HepG2 (cell line): ENCODE results near the gene ABRACL. TPM values are rescaled to one million over a fixed set of nuclear protein-coding genes. Genes with fewer than 3 reads are reported as not detected.

Experiments used
- ATF1 ChIP-seq: IDR thresholded peaks from 2 replicates; pipeline ENCODE4 v1.6.1; 2016; ENCODE audit warnings: mild to moderate bottlenecking, control low read depth
- CTCF ChIP-seq: sonication (generic); formaldehyde crosslinking; IDR thresholded peaks from 2 replicates; pipeline ENCODE4 v1.5.0; 2020; ENCODE audit warnings: mild to moderate bottlenecking, missing genetic modification reagents, moderate library complexity
- KDM4B ChIP-seq: sonication (generic); formaldehyde crosslinking; IDR thresholded peaks from 2 replicates; pipeline ENCODE4 v1.4.0; 2020; ENCODE audit warnings: missing genetic modification reagents
- NFIC ChIP-seq: IDR thresholded peaks from 2 replicates; pipeline ENCODE4 v1.6.1; 2012; ENCODE audit warnings: mild to moderate bottlenecking, low read length, inconsistent platforms
- PCBP2 ChIP-seq: fragments of 200-400 bp; formaldehyde crosslinking; optimal IDR thresholded peaks from 2 replicates; pipeline ENCODE3; 2018; ENCODE audit warnings: low read length, low read depth; ENCODE audit not compliant: poor library complexity, severe bottlenecking
- PRPF4 ChIP-seq: fragments of 200-400 bp; formaldehyde crosslinking; IDR thresholded peaks from 2 replicates; pipeline ENCODE4 v1.6.1; 2016; ENCODE audit warnings: low read length, low read depth; ENCODE audit not compliant: poor library complexity, severe bottlenecking
- SATB2 ChIP-seq: sonication (generic); formaldehyde crosslinking; IDR thresholded peaks from 2 replicates; pipeline ENCODE4 v1.5.0; 2020; ENCODE audit warnings: missing genetic modification reagents
- TAF15 ChIP-seq: fragments of 200-400 bp; formaldehyde crosslinking; IDR thresholded peaks from one replicate; pipeline ENCODE4 v1.6.1; 2018; ENCODE audit warnings: mild to moderate bottlenecking, low read depth, low read length; ENCODE audit not compliant: poor library complexity, severe bottlenecking
- TGIF2 ChIP-seq: IDR thresholded peaks from 2 replicates; pipeline ENCODE4 v1.6.1; 2016; ENCODE audit warnings: control low read depth, missing compliant biosample characterization
- ZC3H13 ChIP-seq: sonication (generic); formaldehyde crosslinking; IDR thresholded peaks from 2 replicates; pipeline ENCODE4 v1.8.1; 2023; ENCODE audit warnings: mild to moderate bottlenecking, missing genetic modification reagents, moderate library complexity
- ZNF281 ChIP-seq: sonication (generic); formaldehyde crosslinking; IDR thresholded peaks from 2 replicates; pipeline ENCODE4 v1.4.0; 2020; ENCODE audit warnings: missing genetic modification reagents, borderline replicate concordance
- ZNF501 ChIP-seq: sonication (generic); formaldehyde crosslinking; IDR thresholded peaks from 2 replicates; pipeline ENCODE4 v1.5.1; 2020; ENCODE audit warnings: mild to moderate bottlenecking, moderate library complexity, missing genetic modification reagents
- ZNF547 ChIP-seq: sonication (generic); formaldehyde crosslinking; IDR thresholded peaks from 2 replicates; pipeline ENCODE4 v1.5.1; 2020; ENCODE audit warnings: mild to moderate bottlenecking, missing genetic modification reagents
- ZNF556 ChIP-seq: sonication (generic); formaldehyde crosslinking; IDR thresholded peaks from 2 replicates; pipeline ENCODE4 v1.4.0; 2020; ENCODE audit warnings: mild to moderate bottlenecking, missing genetic modification reagents, borderline replicate concordance
- ZNF737 ChIP-seq: sonication (generic); formaldehyde crosslinking; IDR thresholded peaks from 2 replicates; pipeline ENCODE4 v1.5.0; 2020; ENCODE audit warnings: missing genetic modification reagents, mild to moderate bottlenecking, borderline replicate concordance
- ZSCAN31 ChIP-seq: sonication (generic); formaldehyde crosslinking; IDR thresholded peaks from 2 replicates; pipeline ENCODE4 v1.5.0; 2020; ENCODE audit warnings: low read depth, mild to moderate bottlenecking, missing genetic modification reagents
- polyA plus RNA-seq, 8 experiments: library from polyadenylated mRNA; depleted of rRNA in 3 of 8; stranded (reverse) in 7 of 8; unstranded in 1 of 8; fragments of >200 nt; fragmentation: Illumina TruSeq in 4 of 8; extraction: Trizol in 4 of 8; gene quantifications; 2 replicates each; pipeline versions ENCODE4 v1.2.1 to v1.2.3, GENCODE V29; 2011 to 2016; ENCODE audit warnings: low read depth in 4 of 8, missing spikeins in 1 of 8, mixed read lengths in 1 of 8; ENCODE audit not compliant: insufficient read depth in 1 of 8
- total RNA-seq, 5 experiments: library from RNA; depleted of rRNA; stranded (reverse); fragments of >200 nt; fragmentation: Illumina TruSeq; extraction: Trizol; gene quantifications; 2 replicates each; pipeline ENCODE4 v1.2.3, GENCODE V29; 2016; ENCODE audit warnings: low read depth in 1 of 5
- TF ChIP-seq, protein P1 (sequence below): sonication (generic); formaldehyde crosslinking; IDR thresholded peaks from 2 replicates; pipeline ENCODE4 v1.4.0; 2020; ENCODE audit warnings: mild to moderate bottlenecking, missing genetic modification reagents
- TF ChIP-seq, protein P2 (sequence below): IDR thresholded peaks from 2 replicates; pipeline ENCODE4 v1.6.1; 2016; ENCODE audit warnings: mild to moderate bottlenecking, missing biosample characterization, missing genetic modification reagents

The ABRACL gene
- total and polyA plus RNA-seq, 2 of the 13 experiments (the other 11 are each of a cell fraction or from before 2014, with no cell fraction given) = 1.4 to 5.4 TPM

DNA sequence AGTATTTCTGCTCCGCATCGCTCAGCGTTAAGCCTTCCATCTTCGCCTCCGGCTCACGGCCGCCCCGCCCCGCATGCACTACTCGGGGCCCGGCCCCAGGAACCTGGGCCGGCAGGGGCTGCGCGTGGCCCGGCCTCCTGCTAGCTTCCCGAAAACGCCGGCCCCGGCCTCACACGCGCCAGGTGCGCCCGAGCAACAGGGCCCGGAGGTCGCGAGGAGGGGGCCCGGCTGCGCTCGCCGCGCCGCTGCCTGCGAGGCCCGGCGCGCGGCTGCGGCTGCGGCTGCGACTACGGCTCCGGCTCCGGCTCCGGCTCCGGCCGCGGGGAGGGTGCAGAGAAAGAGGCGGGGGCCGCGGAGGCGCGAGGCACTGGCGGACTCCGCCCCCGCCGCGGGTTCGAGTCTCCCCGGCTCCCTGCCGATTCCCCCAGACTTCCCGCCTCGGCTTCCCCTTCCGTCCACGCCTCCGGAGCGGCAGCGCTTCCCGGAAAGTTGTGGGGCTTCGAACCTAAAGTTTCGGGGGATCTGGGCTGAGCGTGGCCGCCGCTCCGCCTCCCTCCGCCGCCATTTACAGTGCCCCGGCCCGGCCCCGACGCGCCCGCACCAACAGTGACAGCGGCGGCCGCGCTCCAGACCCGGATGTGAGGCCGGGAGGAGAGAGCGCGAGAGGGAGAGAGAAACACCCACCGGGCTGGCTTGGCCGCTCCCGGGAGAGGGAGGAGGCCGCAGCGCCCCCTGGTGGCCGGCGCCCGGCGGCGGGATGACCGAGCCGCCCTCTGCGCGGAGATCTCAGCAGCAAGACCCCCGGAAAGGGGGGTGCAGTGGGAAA, 40.7 kb upstream of the ABRACL start, which contains the start of gene REPS1 (continued):
- peak; percentile 97 for TF ChIP-seq CTCF (CRISPR knock-in tag)
- no peak for TF ChIP-seq PCBP2
- no peak for TF ChIP-seq SATB2 (CRISPR knock-in tag)
- peak; percentile 59; the same call in 1 of the 2 replicates for TF ChIP-seq ZNF281 (CRISPR knock-in tag)
- no peak for TF ChIP-seq TGIF2
- peak; percentile 82; the same call in 1 of the 2 replicates for TF ChIP-seq ZNF547
- TF ChIP-seq, protein P1, sequence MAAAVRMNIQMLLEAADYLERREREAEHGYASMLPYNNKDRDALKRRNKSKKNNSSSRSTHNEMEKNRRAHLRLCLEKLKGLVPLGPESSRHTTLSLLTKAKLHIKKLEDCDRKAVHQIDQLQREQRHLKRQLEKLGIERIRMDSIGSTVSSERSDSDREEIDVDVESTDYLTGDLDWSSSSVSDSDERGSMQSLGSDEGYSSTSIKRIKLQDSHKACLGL (CRISPR knock-in tag) = no peak; the same call in 1 of the 2 replicates
- peak; percentile 92 for TF ChIP-seq ZNF501 (CRISPR knock-in tag)
- TF ChIP-seq ZSCAN31 (CRISPR knock-in tag) = peak; percentile 52; the same call in 1 of the 2 replicates
- TF ChIP-seq ZC3H13 (CRISPR knock-in tag) = 0 out of 2 replicates have a peak, but pooled peaks have one; percentile 66
- TF ChIP-seq ZNF556 (CRISPR knock-in tag) = peak; percentile 81; the same call in 1 of the 2 replicates
- no peak for TF ChIP-seq PRPF4
- TF ChIP-seq KDM4B (CRISPR knock-in tag) = peak; percentile 76
- TF ChIP-seq NFIC = no peak
- no peak for TF ChIP-seq ZNF737 (CRISPR knock-in tag)
- TF ChIP-seq, protein P2, sequence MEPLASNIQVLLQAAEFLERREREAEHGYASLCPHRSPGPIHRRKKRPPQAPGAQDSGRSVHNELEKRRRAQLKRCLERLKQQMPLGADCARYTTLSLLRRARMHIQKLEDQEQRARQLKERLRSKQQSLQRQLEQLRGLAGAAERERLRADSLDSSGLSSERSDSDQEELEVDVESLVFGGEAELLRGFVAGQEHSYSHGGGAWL = peak; percentile 91
- no peak for TF ChIP-seq ATF1 (CRISPR knock-in tag)
- peak; percentile 80 for TF ChIP-seq TAF15
